HEK293 (cell line): ENCODE measurements around the gene LFNG.

Experiments
- CTCF ChIA-PET: fragments of 350-600 bp; formaldehyde crosslinking; extraction: SDS; loops from one replicate; lab custom pipeline; 2021; ENCODE audit warnings: antibody characterized with exemption; lab: Yijun Ruan, JAX
- POLR2A ChIA-PET: fragments of 300-600 bp; formaldehyde crosslinking; extraction: SDS; loops from one replicate; lab custom pipeline; 2020; ENCODE audit warnings: antibody characterized with exemption, inconsistent platforms; lab: Yijun Ruan, JAX
- H3K27ac ChIP-seq: fragments of 200-500 bp; sonication (Bioruptor generic); 2 replicates; pipeline ENCODE4 v1.5.1; 2014; ENCODE audit warnings: low read depth, low read length, control low read depth, inconsistent platforms; ENCODE audit errors: extremely low read depth
- H3K36me3 ChIP-seq, 2 experiments: fragments of 200-500 bp in 1 of 2; sonication (Bioruptor generic) in 1 of 2; 1 replicate in 1 of 2; 2 replicates in 1 of 2; pipeline ENCODE4 v1.5.1; 2014 to 2017; ENCODE audit warnings: inconsistent platforms in 2 of 2, low read length in 2 of 2; ENCODE audit not compliant: control insufficient read depth in 2 of 2, insufficient read depth in 1 of 2
- H3K4me1 ChIP-seq: fragments of 200-500 bp; sonication (Bioruptor generic); 2 replicates; pipeline ENCODE4 v1.5.1; 2014; ENCODE audit warnings: mild to moderate bottlenecking, low read length, inconsistent platforms; ENCODE audit not compliant: control insufficient read depth, insufficient read depth
- H3K4me3 ChIP-seq: 2 replicates; pipeline ENCODE4 v1.5.1; 2011; ENCODE audit warnings: low read depth, mild to moderate bottlenecking, control low read depth, low read length, moderate library complexity
- H3K9me3 ChIP-seq: fragments of 200-500 bp; sonication (Bioruptor generic); 2 replicates; pipeline ENCODE4 v1.5.1; 2014; ENCODE audit warnings: low read depth, low read length, inconsistent platforms; ENCODE audit not compliant: control insufficient read depth, insufficient read depth
- AEBP2 ChIP-seq: fragments of 450-650 bp; formaldehyde crosslinking; IDR thresholded peaks from 2 replicates; pipeline ENCODE4 v1.5.1; 2016; ENCODE audit warnings: missing biosample characterization, missing genetic modification characterization, borderline replicate concordance
- CTCF ChIP-seq: fragments of 450-650 bp; formaldehyde crosslinking; IDR thresholded peaks from 2 replicates; pipeline ENCODE4 v1.5.1; 2016; ENCODE audit warnings: missing biosample characterization, missing genetic modification characterization
- EGR2 ChIP-seq: fragments of 450-650 bp; formaldehyde crosslinking; IDR thresholded peaks from 2 replicates; pipeline ENCODE4 v1.5.1; 2016; ENCODE audit warnings: low read depth, missing biosample characterization, missing genetic modification characterization
- GLIS1 ChIP-seq: fragments of 450-650 bp; formaldehyde crosslinking; IDR thresholded peaks from 2 replicates; pipeline ENCODE4 v1.5.1; 2016; ENCODE audit warnings: missing biosample characterization, missing genetic modification characterization
- GLIS2 ChIP-seq: fragments of 450-650 bp; formaldehyde crosslinking; IDR thresholded peaks from 2 replicates; pipeline ENCODE4 v1.5.1; 2016; ENCODE audit warnings: missing biosample characterization, missing genetic modification characterization
- MZF1 ChIP-seq: fragments of 450-650 bp; formaldehyde crosslinking; IDR thresholded peaks from 2 replicates; pipeline ENCODE4 v1.5.1; 2017; ENCODE audit warnings: missing biosample characterization, missing genetic modification characterization, borderline replicate concordance
- PATZ1 ChIP-seq: fragments of 450-650 bp; formaldehyde crosslinking; IDR thresholded peaks from 2 replicates; pipeline ENCODE4 v1.5.1; 2016; ENCODE audit warnings: missing biosample characterization, missing genetic modification characterization
- PRDM1 ChIP-seq: fragments of 450-650 bp; formaldehyde crosslinking; IDR thresholded peaks from 2 replicates; pipeline ENCODE4; 2016; ENCODE audit warnings: missing biosample characterization, missing genetic modification characterization
- SP2 ChIP-seq: fragments of 450-650 bp; formaldehyde crosslinking; IDR thresholded peaks from 2 replicates; pipeline ENCODE4 v1.5.1; 2016; ENCODE audit warnings: missing biosample characterization, missing genetic modification characterization
- TRIM28 ChIP-seq: IDR thresholded peaks from 2 replicates; pipeline ENCODE4 v1.6.1; 2011; ENCODE audit warnings: low read length, control low read depth, borderline replicate concordance
- WT1 ChIP-seq: fragments of 450-650 bp; formaldehyde crosslinking; IDR thresholded peaks from 2 replicates; pipeline ENCODE4 v1.5.1; 2016; ENCODE audit warnings: missing biosample characterization, missing genetic modification characterization
- ZBTB17 ChIP-seq: fragments of 450-650 bp; formaldehyde crosslinking; IDR thresholded peaks from 2 replicates; pipeline ENCODE4 v1.5.1; 2016; ENCODE audit warnings: missing biosample characterization, missing genetic modification characterization
- ZFHX2 ChIP-seq: fragments of 450-650 bp; formaldehyde crosslinking; conservative IDR thresholded peaks from 2 replicates; pipeline ENCODE4 v1.5.1; 2016; ENCODE audit warnings: missing biosample characterization, missing genetic modification characterization
- ZFP69B ChIP-seq: fragments of 450-650 bp; formaldehyde crosslinking; IDR thresholded peaks from 2 replicates; pipeline ENCODE4 v1.5.1; 2016; ENCODE audit warnings: missing biosample characterization, missing genetic modification characterization
- ZIC2 ChIP-seq: fragments of 450-650 bp; formaldehyde crosslinking; IDR thresholded peaks from 2 replicates; pipeline ENCODE4 v1.5.1; 2016; ENCODE audit warnings: missing biosample characterization, missing genetic modification characterization
- ZNF138 ChIP-seq: fragments of 450-650 bp; formaldehyde crosslinking; IDR thresholded peaks from 2 replicates; pipeline ENCODE4 v1.5.1; 2016; ENCODE audit warnings: missing biosample characterization, missing genetic modification characterization, borderline replicate concordance
- ZNF2 ChIP-seq: fragments of 450-650 bp; formaldehyde crosslinking; IDR thresholded peaks from 2 replicates; pipeline ENCODE4 v1.5.1; 2016; ENCODE audit warnings: missing biosample characterization, missing genetic modification characterization
- ZNF335 ChIP-seq: fragments of 450-650 bp; formaldehyde crosslinking; conservative IDR thresholded peaks from 2 replicates; pipeline ENCODE4 v1.5.1; 2016; ENCODE audit warnings: missing biosample characterization, missing genetic modification characterization
- ZNF398 ChIP-seq: fragments of 450-650 bp; formaldehyde crosslinking; IDR thresholded peaks from 2 replicates; pipeline ENCODE4 v1.5.1; 2017; ENCODE audit warnings: missing biosample characterization, missing genetic modification characterization
- ZNF433 ChIP-seq: fragments of 450-650 bp; formaldehyde crosslinking; IDR thresholded peaks from 2 replicates; pipeline ENCODE4 v1.5.1; 2016; ENCODE audit warnings: missing biosample characterization, missing genetic modification characterization, low read depth
- ZNF530 ChIP-seq: fragments of 450-650 bp; formaldehyde crosslinking; IDR thresholded peaks from 2 replicates; pipeline ENCODE4 v1.5.1; 2016; ENCODE audit warnings: low read depth, missing biosample characterization, missing genetic modification characterization
- ZNF600 ChIP-seq: fragments of 450-650 bp; formaldehyde crosslinking; IDR thresholded peaks from 2 replicates; pipeline ENCODE4 v1.5.1; 2016; ENCODE audit warnings: missing biosample characterization, missing genetic modification characterization
- ZSCAN16 ChIP-seq: fragments of 450-650 bp; formaldehyde crosslinking; IDR thresholded peaks from 2 replicates; pipeline ENCODE4 v1.5.1; 2016; ENCODE audit warnings: missing biosample characterization, missing genetic modification characterization
- ZXDB ChIP-seq: fragments of 450-650 bp; formaldehyde crosslinking; IDR thresholded peaks from 2 replicates; pipeline ENCODE4 v1.5.1; 2016; ENCODE audit warnings: missing biosample characterization, missing genetic modification characterization

LFNG gene

GRCh38 chr7:2476776-2477446, 42.7 kb upstream of the LFNG start:
- Histone ChIP-seq H3K36me3 (no peaks in the 10 kb centered on the region), H3K4me3 (no peak overlapping the region), H3K4me1 (no peaks in the 10 kb centered on the region), H3K27ac (no peak overlapping the region), H3K9me3 (no peaks in the 10 kb centered on the region)
- POLR2A ChIA-PET = no interaction called here
- no peak for TF ChIP-seq ZSCAN16 (tag by site-specific recombination)
- no peak for TF ChIP-seq ZNF138 (tag by site-specific recombination)
- TF ChIP-seq ZNF433 (tag by site-specific recombination) = no peak
- TF ChIP-seq ZXDB (tag by site-specific recombination) = no peak
- CTCF ChIA-PET = interaction anchor here (0.6 kb wide), 1 partner anchor 242 kb away, joined by 3 read pairs; no protein-coding TSS in a partner anchor

GRCh38 chr7:2477447-2478398, 41.9 kb upstream of the LFNG start:
- Histone ChIP-seq H3K9me3 (no peaks in the 10 kb centered on the region), H3K4me1 (no peaks in the 10 kb centered on the region), H3K27ac (no peak overlapping the region), H3K4me3 (no peak overlapping the region), H3K36me3 (no peaks in the 10 kb centered on the region)
- CTCF ChIA-PET = interaction anchor here (0.7 to 1.3 kb wide), 3 partner anchors 8 to 1575 kb away, joined by 3 to 6 read pairs (median 3); no protein-coding TSS in a partner anchor
- TF ChIP-seq ZIC2 (tag by site-specific recombination) = peak; percentile 45
- TF ChIP-seq ZFP69B (tag by site-specific recombination) = no peak
- peak; percentile 52; the same call in 1 of the 2 replicates for TF ChIP-seq CTCF (tag by site-specific recombination)
- peak; percentile 33; the same call in 1 of the 2 replicates for TF ChIP-seq GLIS1 (tag by site-specific recombination)
- TF ChIP-seq AEBP2 = no peak
- TF ChIP-seq PRDM1 (tag by site-specific recombination) = no peak
- TF ChIP-seq PATZ1 = peak; percentile 27; the same call in 1 of the 2 replicates
- no peak for TF ChIP-seq ZNF2
- no peak for TF ChIP-seq TRIM28
- TF ChIP-seq SP2 = peak; percentile 8; the same call in 1 of the 2 replicates
- no peak for TF ChIP-seq WT1 (tag by site-specific recombination)
- TF ChIP-seq ZFHX2 (tag by site-specific recombination) = peak; percentile 55
- TF ChIP-seq EGR2 (tag by site-specific recombination) = peak; percentile 68
- TF ChIP-seq ZNF530 = no peak
- TF ChIP-seq ZNF600 (tag by site-specific recombination) = 0 out of 2 replicates have a peak, but pooled peaks have one; percentile 33
- TF ChIP-seq GLIS2 (tag by site-specific recombination) = peak; percentile 52
- TF ChIP-seq ZNF335 (tag by site-specific recombination) = peak; percentile 34; the same call in 1 of the 2 replicates
- peak; percentile 55; the same call in 1 of the 2 replicates for TF ChIP-seq ZNF398 (tag by site-specific recombination)
- 0 out of 2 replicates have a peak, but pooled peaks have one; percentile 10 for TF ChIP-seq ZBTB17 (tag by site-specific recombination)
- TF ChIP-seq MZF1 (tag by site-specific recombination) = no peak
- POLR2A ChIA-PET = no interaction called here
